HG02678 (cell line): ENCODE measurements around the gene RCBTB2.
A peak's percentile ranks its signal among the peaks of the same experiment; 100 is the strongest.

Source experiments
- ATAC-seq: cut with Tn5 transposase; IDR thresholded peaks from one replicate; pipeline ENCODE4 v1.9.1; 2021; ENCODE audit warnings: mild to moderate bottlenecking, moderate library complexity; ENCODE audit not compliant: unreplicated experiment

RCBTB2 gene

GRCh38 chr13:48496271-48497161 is 36.4 kb downstream of the RCBTB2 start:
- no peak for ATAC-seq

- ATAC-seq: no peak
These were observed 38.0 kb downstream of the RCBTB2 start for GRCh38 chr13:48494874-48495273.

DNA sequence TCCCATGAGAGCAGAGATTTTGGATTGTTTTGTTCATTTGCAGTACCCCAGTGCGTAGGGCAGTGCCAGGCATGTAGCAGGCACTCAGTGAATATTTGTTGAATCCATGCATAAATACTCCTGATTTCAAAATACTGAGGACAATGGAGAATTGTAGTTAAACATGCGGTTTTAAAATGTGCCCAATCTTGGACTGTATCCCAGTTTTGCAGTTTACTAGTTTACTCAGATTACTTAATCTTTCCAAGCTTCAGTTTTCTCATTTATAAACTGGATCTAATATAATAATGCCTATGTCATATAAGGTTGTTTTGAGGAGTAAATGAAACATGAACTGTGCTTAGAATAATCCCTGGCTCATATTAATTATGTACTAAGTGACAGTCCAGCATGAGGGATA is 39.0 kb downstream of the RCBTB2 start:
- ATAC-seq: no peak

GRCh38 chr13:48493066-48493765 is 39.7 kb downstream of the RCBTB2 start:
- no peak for ATAC-seq

DNA sequence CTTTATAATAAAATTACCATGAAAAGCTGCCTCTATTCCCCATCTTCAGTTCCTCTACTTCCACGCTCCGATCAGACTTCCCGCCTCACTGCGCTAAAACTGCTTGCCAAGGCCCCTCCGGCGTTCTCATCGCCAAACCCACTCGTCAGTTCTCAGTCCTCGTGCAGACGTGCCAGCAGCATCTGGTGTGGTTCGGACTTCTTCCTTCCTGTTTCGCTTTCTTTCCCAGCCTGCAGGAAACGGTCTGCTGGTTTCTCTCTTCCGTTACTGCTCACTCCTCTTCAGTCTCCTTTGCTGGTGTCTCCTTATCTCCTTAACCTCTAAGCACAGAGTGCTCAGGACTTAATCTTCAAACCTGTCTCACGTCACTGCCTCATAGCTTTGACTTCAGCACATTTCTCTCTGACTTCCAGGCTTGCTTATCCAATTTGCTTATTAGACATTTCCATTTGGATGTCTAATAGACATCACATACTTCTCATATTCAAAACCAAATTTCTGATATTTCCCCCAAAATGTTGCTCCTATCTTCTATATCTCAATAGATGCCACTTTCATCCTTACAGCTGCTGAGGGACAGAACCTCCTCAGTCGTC is 40.3 kb downstream of the RCBTB2 start:
- peak; percentile 74 for ATAC-seq

GRCh38 chr13:48492096-48492440 is 40.8 kb downstream of the RCBTB2 start:
- ATAC-seq: peak; percentile 56

DNA sequence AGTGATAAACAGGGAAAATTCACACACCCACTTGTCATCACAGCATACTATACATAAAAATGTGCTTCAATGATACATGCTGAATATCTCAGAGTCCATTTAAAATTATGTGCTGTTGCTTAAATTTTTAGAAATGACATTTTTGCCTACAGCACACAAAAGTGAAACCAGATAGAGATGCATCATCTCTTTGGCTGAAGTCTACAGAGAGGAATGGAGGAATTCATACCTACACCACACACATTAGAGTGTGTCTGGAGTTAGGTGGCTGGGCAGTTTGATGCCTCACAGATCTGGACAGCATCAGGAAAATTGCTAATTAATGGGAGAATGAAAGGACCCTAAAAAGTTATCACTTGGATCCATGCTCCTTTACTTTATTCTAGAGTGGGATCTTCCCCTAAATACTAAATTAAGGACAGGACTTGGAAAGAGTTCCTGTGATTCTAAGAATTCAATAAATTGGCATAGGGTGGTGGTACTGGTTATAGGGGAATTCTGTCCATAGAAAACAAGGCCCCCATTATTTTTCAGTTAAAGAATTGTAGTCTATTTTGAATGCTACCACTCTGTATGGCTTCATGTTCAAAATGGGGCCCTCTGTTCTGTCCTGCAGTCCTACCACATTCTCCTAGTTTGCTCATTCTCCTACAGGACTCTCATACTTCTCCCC is 41.3 kb downstream of the RCBTB2 start:
- no peak for ATAC-seq

- ATAC-seq: no peak
These were observed 42.6 kb downstream of the RCBTB2 start for GRCh38 chr13:48490241-48490640.

GRCh38 chr13:48489666-48490065 is 43.2 kb downstream of the RCBTB2 start:
- no peak for ATAC-seq

GRCh38 chr13:48488995-48489394 is 43.9 kb downstream of the RCBTB2 start:
- no peak for ATAC-seq

- no peak for ATAC-seq
These were observed 44.9 kb downstream of the RCBTB2 start for GRCh38 chr13:48487968-48488367.

GRCh38 chr13:48486836-48487235 is 46.0 kb downstream of the RCBTB2 start:
- no peak for ATAC-seq

DNA sequence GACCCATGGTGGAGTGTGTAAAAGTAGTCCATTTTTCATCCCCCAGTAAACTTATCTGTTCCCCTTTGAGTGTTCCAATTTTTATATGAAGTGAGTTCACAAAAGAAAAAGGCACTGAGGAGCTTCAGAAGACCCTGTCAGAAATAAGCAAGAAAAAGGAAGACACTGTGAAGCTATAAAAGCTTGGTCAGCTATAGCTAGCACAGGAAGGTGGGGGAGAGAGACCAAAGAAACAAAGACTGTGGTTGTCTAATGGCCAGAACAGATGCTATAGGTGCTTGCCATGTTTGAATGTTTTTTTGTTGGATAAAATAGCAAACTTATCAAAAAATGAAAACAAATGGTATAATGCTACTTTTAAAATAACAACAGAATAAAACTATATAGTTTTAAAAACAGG is 46.5 kb downstream of the RCBTB2 start:
- ATAC-seq: no peak

DNA sequence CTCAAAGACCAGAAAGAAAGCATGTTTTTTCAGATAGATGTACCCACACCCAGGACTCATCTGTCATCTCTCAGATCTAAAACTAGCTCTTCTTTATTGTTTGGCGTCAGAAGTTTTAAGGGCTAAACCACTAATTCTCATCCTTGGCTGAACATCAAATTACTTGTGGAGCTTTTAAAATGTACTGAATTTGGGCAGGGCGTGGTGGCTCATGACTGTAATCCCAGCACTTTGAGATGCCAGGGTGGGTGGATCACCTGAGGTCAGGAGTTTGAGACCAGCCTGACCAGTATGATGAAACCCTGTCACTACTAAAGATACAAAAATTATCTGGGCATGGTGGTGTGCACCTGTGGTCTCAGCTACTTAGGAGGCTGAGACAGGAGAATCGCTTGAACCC is 47.4 kb downstream of the RCBTB2 start:
- no peak for ATAC-seq

GRCh38 chr13:48483575-48483974 is 49.3 kb downstream of the RCBTB2 start:
- no peak for ATAC-seq

- no peak for ATAC-seq
These were observed 54.5 kb downstream of the RCBTB2 start for GRCh38 chr13:48478391-48478790.

DNA sequence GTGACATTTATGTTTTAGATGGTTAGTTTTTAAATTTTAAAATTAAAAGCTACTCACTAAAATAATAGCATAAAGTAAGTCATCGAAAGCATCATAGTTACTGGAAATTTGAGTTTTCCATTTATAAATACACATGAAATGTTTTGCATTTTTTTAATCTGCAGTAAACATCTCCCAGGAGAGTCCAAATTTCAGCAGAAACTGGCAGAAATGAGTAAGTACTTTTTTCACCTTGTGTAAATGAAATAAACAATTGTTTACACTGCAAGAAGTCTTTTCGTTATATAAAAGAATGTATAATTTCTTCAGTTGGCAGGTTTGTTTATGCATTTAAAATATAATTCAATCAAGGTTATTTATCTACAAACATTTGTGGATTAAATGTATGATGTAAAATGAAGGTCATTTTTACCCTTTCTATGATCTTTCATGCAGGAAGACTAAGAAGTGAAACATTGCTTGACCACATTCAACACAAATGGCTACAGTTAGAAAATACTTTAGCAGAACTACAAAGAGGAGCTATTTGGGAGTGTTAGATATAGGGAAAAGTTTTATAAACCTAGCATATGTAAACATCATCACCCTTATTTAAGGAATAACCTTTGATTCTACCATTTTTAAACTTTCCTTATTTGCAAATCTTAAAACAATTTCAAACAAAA is 55.6 kb downstream of the RCBTB2 start:
- ATAC-seq: no peak

GRCh38 chr13:48476686-48477085 is 56.2 kb downstream of the RCBTB2 start:
- ATAC-seq: no peak

DNA sequence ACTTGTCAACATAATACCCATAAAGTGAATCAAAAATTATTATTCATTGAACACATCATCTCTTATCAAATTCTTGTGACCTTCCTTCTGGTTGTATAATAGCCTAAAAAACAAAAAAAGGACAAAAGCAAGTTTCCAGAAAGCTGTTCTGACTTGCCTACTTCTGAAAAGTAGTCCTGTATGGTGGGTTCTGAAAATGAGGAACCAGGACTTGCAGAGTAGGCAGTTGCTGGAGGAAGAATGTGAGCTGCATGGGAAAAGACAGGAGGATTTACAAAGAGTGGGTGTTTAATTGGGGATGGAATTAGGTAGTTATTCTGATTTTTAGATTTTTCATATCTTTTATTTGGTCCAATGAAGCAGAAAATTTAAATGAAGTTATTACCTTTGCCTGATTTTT is 56.7 kb downstream of the RCBTB2 start:
- no peak for ATAC-seq

DNA sequence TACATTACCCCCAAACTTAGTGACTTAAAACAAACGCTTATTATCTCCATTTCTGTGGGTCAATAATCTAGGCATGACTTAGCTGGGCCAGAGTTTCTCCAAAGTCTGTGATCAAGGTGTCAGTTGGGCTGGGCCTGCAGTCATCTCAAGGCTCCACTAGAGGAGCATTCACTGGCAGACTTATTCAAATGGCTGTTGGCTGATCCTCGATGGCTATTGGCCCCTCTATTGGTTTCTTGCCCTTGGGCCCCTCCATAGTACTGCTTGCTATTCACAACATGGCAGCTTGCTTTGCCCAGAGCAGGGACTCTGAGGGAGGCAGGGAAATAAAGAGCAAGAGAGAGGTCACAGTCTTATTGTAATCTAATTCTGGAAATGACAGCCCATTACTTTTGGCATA is 57.6 kb downstream of the RCBTB2 start:
- ATAC-seq: no peak
